HG03521 (cell line): ENCODE data around the gene RGL3.
A peak's percentile ranks its signal among the peaks of the same experiment; 100 is the strongest.
"Not testable (repeated sequence)": the region's sequence is repeated elsewhere in the genome, so short reads cannot be mapped to it uniquely, and the experiment has no call there.

Experiments used
- ATAC-seq: cut with Tn5 transposase; IDR thresholded peaks from one replicate; pipeline ENCODE4 v1.9.1; 2021; ENCODE audit warnings: mild to moderate bottlenecking, moderate library complexity; ENCODE audit not compliant: unreplicated experiment

RGL3 gene

DNA sequence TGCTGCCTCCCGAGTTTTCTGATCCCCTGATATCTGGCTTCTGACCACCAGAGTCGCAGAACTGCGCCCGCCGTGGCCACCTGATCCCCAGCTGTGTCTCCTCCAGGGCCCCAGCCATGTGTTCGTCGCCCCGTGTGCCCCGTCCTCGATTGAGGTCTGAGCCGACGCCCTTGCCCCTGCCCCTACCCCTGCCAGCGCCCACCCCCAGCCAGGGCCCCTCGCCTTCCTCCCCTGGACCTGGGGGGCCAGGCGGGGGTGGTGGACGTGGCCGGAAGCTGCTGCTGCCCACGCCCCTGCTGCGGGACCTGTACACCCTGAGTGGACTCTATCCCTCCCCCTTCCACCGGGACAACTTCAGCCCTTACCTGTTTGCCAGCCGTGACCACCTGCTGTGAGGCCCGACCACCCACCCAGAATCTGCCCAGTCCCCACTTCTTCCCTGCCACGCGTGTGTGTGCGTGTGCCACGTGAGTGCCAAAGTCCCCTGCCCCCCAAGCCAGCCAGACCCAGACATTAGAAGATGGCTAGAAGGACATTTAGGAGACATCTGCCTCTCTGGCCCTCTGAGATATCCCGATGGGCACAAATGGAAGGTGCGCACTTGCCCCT, 54.7 kb downstream of the RGL3 start:
- no peak for ATAC-seq

GRCh38 chr19:11363881-11364280, 55.2 kb downstream of the RGL3 start:
- ATAC-seq: no peak

GRCh38 chr19:11361771-11362731, 57.1 kb downstream of the RGL3 start:
- ATAC-seq: no peak

GRCh38 chr19:11361037-11361770, 57.9 kb downstream of the RGL3 start:
- ATAC-seq: no peak

GRCh38 chr19:11359421-11359820, 59.7 kb downstream of the RGL3 start:
- no peak for ATAC-seq

- no peak for ATAC-seq
These were observed 62.2 kb downstream of the RGL3 start for GRCh38 chr19:11356676-11357550.

- no peak for ATAC-seq
These were observed 63.1 kb downstream of the RGL3 start for GRCh38 chr19:11356074-11356397.

DNA sequence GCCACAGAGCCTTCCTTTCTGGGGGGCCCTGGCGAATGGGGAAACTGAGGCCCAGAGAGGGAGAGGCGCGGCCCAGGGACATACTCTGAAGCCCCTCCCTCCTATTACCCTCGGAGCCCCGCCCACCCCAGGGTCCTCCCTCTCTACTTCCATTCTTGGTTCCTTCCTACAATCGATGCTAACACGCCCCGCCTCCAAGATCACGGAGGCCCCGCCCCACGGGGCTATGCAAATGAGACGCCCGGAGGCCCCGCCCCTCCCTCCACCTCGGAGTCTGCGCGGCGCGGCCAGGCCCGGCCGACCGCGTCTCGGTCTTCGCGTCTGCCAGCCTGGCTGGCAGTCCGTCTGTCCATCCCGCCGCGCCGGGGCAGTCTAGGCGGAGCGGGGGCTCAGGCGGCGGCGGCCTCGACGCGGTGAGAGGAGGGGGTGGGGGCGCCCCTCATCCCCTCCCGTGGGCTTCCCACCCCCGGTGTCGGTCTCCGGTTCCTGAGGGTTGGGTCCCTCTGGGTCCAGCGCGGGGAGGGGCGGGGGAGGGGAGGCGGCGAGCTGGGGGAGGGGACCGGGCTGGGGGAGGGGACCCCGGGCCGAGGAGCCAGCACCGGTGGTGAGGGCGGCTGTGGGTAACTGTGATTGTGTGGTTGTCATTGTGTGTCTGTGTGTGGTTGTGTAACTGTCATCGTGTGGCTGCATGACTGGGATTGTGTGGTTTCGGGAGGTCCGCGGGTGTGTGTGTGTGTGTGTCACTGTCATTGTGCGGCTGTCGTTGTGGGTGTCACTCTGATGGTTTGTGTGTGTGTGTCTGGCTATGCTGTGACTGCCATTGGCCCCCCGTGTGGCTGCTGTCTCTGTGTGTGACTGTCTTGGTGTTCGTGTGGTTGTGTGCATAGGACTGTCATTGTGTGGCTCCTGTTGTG, 63.7 kb downstream of the RGL3 start, which contains the start of gene PLPPR2:
TSS of gene PLPPR2 (plus strand) at position 273 of the 914 bp plus-strand sequence. CDS start 2,242 bp downstream, outside the sequence.
- no peak for ATAC-seq

- ATAC-seq: not testable (repeated sequence)
These were observed 65.0 kb downstream of the RGL3 start for GRCh38 chr19:11354102-11354501.

DNA sequence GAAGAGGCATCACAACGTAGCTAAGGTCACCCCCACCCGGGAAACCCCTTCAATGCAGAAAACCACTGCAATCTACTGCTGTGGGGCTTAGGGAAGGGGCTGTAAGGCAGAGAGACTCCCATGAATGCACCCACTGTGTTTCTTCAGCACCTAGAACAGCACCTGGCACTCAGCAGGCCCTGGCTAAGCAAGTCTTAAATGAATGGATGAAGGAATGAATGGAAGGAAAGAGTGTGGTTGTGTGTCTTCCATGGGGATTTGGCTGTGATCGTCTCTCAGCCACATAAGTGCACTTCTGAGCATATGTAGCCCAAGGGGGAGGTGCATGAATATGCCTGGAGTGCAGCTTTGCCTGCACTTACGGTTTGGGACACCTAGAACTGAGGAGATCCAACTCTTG, 69.9 kb downstream of the RGL3 start:
- no peak for ATAC-seq

GRCh38 chr19:11347546-11348039, 71.5 kb downstream of the RGL3 start:
- ATAC-seq: no peak

DNA sequence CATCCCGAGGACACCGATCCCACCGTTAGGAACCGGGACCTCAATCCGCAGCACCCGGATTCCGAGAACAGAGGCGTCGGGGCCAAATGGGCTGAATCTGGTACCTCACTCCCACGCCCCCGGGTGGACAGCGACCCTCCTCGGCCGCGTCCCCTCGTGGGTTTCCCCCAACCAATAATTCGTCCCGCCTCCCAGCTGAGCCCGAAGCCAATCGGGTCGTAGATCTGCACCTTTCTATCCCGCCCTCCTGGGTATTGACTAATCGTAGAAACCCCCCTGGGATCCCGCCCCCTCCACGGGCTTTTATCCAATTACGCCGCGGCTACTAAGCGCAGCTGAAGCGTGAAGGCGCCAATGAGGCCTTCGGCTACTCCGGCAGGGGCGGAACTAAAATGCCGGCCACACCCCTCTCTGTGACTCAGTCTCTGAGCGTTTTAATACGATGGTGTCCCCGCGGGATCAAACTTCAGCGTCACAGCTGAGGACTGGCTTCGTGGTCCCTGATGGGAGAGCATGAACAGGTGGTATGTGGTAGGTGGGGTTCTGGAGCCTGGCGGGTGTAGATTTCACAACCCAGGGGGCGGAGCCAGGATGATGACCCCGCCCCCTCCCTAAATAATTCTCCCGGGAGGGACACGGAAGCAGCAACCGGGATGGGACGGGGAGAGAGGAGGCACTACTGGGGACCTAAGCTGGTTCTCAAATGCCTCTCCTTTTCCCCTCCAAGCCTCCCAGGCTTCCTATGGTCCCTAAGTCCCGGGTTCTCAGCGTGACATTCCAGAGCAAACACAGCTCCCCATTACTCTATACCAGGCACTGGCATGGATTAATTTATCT, 72.8 kb downstream of the RGL3 start, which contains the start of the genes CCDC159 and TMEM205:
TSS of gene CCDC159 (plus strand) at position 416 of the 837 bp plus-strand sequence. CDS start at position 504, 88 bp downstream.
TSS of gene TMEM205 (minus strand) at position 165 of the 837 bp plus-strand sequence. CDS start 649 bp downstream, outside the sequence.
- peak; percentile 91 for ATAC-seq

DNA sequence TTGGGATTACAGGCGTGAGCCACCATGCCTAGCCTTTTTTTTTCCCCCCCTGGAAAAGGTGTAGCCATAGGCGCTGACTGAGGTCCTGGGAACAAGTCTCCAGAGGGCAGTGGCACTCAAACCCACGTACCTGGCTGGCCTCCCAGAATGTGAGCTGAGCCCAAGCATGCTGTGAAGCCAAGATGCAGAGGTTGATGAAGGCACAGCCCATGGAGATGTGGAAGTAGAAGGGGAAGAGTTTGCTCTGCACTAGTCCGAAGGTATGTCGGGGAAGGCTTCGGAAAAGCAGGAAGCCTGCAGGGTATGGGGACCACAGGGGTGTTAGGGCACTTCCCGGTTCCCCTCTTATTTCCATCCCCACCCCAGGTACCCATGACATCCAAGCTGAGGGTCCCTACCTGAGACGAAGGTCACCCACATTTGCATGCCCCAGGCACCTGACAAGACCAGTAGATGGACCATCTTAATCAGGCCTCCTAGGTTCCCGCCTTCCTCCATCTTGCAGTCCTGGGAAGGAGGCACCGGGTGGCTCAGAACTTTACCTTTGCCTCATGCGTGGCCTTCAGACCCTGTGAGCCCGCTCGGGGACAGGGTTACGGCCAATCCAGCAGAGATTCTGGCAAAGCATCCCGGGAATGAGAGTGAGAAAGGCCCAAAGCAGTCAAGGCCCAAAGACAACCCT, 73.9 kb downstream of the RGL3 start:
- no peak for ATAC-seq
